ENCODE measurements around the gene DHRS2. TPM values are rescaled to one million over a fixed set of nuclear protein-coding genes. Genes with fewer than 3 reads are reported as not detected.

DHRS2 gene
- total and polyA plus RNA-seq, 4 donors, result 0.88 to 2.0 (median 1.2) TPM

DNA sequence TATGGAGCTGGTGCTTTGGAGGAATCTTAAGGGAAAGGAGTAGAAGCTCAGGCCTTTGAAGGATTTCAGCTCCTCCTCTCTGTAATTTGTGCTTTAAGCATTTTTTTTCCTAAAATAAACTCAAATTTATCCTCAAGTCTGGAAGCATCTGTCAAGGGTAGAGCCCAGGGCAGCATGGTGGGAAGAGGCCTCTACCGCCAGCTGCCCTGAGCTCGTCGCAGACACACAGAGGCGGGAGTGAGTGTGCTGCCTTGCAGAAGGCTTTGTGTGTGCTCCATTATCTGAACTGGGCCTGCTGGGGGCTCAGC lies 9.3 kb downstream of the DHRS2 start:
- Histone ChIP-seq H3K9me3 (ENCODE audit: control insufficient read depth, insufficient read depth, low read length) (no peaks in the 10 kb centered on the region), H3K4me1 (ENCODE audit: control insufficient read depth, insufficient read depth, low read length) (peaks cover 6% of the 10 kb centered on the region), H3K4me3 (ENCODE audit: low read depth, low read length) (no peak overlapping the region), H3K36me3 (ENCODE audit: control insufficient read depth, insufficient read depth, low read length) (no peaks in the 10 kb centered on the region), H3K27ac (ENCODE audit: low read depth, low read length) (no peak overlapping the region), H3K27me3 (ENCODE audit: control insufficient read depth, insufficient read depth, low read length) (no peaks in the 10 kb centered on the region)
- DNase-seq (ENCODE audit: low read depth in 4 of 6, low spot score in 6 of 6), result no peak
- 93% methylated on average over 4 of the region's 4 CpGs for WGBS (ENCODE audit: insufficient coverage)

GRCh38 chr14:23645812-23646647 lies 9.9 kb downstream of the DHRS2 start:
- Histone ChIP-seq H3K36me3 (ENCODE audit: control insufficient read depth, insufficient read depth, low read length) (no peaks in the 10 kb centered on the region), H3K4me1 (ENCODE audit: control insufficient read depth, insufficient read depth, low read length) (peaks cover 3% of the 10 kb centered on the region), H3K27me3 (ENCODE audit: control insufficient read depth, insufficient read depth, low read length) (no peaks in the 10 kb centered on the region), H3K9me3 (ENCODE audit: control insufficient read depth, insufficient read depth, low read length) (no peaks in the 10 kb centered on the region), H3K4me3 (ENCODE audit: low read depth, low read length) (no peak overlapping the region), H3K27ac (ENCODE audit: low read depth, low read length) (no peak overlapping the region)
- WGBS (ENCODE audit: insufficient coverage), result 92% methylated on average over 2 of the region's 9 CpGs
- no peak for DNase-seq (ENCODE audit: low read depth in 4 of 6, low spot score in 6 of 6)

GRCh38 chr14:23646648-23647549 lies 10.7 kb downstream of the DHRS2 start:
- H3K36me3 ChIP-seq (ENCODE audit: control insufficient read depth, insufficient read depth, low read length), result no peaks in the 10 kb centered on the region
- no peak overlapping the region for H3K27ac ChIP-seq (ENCODE audit: low read depth, low read length)
- 92% methylated on average over 5 of the region's 6 CpGs for WGBS (ENCODE audit: insufficient coverage)
- DNase-seq (ENCODE audit: low read depth in 4 of 6, low spot score in 6 of 6), result no peak
- H3K9me3 ChIP-seq (ENCODE audit: control insufficient read depth, insufficient read depth, low read length), result no peaks in the 10 kb centered on the region
- H3K4me3 ChIP-seq (ENCODE audit: low read depth, low read length), result no peak overlapping the region
- no peaks in the 10 kb centered on the region for H3K27me3 ChIP-seq (ENCODE audit: control insufficient read depth, insufficient read depth, low read length)
- H3K4me1 ChIP-seq (ENCODE audit: control insufficient read depth, insufficient read depth, low read length), result no peaks in the 10 kb centered on the region

DNA sequence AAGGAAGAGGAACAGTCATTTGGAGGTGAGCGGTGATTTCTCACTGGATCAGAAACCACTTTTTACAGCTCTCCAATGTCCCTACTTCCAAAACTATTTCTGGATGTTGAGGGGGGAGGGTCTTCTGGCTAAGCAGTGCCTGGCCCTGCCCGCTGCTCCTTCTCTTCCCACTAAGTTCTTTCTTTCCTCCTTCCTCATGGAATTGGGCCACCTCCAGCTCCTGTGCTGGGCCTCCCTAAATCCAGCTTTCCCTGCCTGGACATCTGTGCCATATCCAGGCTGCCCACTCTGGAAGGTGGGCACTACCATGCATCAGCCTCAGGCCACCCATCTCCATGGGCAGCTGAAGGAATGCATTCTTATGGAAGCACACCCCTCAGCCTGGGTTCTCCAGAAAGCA lies 11.5 kb downstream of the DHRS2 start:
- DNase-seq (ENCODE audit: low read depth in 4 of 6, low spot score in 6 of 6), result no peak
- no peak overlapping the region for H3K27ac ChIP-seq (ENCODE audit: low read depth, low read length)
- H3K27me3 ChIP-seq (ENCODE audit: control insufficient read depth, insufficient read depth, low read length), result no peaks in the 10 kb centered on the region
- WGBS (ENCODE audit: insufficient coverage), result no CpG with 5 or more reads among the region's 2 CpGs
- H3K4me3 ChIP-seq (ENCODE audit: low read depth, low read length), result no peak overlapping the region
- no peaks in the 10 kb centered on the region for H3K4me1 ChIP-seq (ENCODE audit: control insufficient read depth, insufficient read depth, low read length)
- H3K9me3 ChIP-seq (ENCODE audit: control insufficient read depth, insufficient read depth, low read length), result no peaks in the 10 kb centered on the region
- no peaks in the 10 kb centered on the region for H3K36me3 ChIP-seq (ENCODE audit: control insufficient read depth, insufficient read depth, low read length)

DNA sequence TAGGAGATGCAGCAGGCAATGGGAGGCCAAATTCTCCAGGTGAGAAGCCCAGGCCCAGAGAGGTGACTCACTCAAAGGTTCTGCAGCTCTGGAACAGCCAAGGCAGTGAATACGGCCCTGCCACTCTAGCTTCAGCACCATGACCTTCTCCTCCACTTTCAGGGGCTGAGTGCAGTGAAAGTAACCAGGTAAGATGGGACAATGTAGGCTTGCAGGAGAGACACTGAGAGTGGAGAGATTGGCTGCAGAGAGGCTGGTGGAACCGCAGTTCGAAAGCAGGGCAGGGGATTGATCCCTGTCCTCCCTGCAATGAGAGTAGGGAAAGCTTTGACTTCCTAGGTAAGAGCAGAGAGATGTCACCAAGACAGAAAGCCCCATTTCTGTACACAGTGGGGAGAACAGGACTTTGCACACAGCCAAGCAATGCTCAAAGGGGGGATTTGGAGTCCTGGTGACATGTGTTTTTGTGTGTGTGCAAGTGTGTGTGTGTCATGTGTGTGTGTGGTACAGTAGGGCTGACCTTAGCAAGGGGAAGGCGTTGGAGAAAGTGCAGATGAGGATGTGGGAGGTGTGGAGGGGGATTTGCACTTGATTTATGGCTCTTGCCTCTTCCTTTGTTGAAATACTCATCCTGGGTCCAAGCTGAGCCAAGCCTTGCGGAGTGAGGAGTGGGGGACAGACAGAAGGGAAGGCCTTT lies 12.7 kb downstream of the DHRS2 start:
- Histone ChIP-seq H3K4me3 (ENCODE audit: low read depth, low read length) (no peak overlapping the region), H3K4me1 (ENCODE audit: control insufficient read depth, insufficient read depth, low read length) (no peaks in the 10 kb centered on the region), H3K36me3 (ENCODE audit: control insufficient read depth, insufficient read depth, low read length) (no peaks in the 10 kb centered on the region), H3K9me3 (ENCODE audit: control insufficient read depth, insufficient read depth, low read length) (no peaks in the 10 kb centered on the region), H3K27me3 (ENCODE audit: control insufficient read depth, insufficient read depth, low read length) (no peaks in the 10 kb centered on the region), H3K27ac (ENCODE audit: low read depth, low read length) (no peak overlapping the region)
- no peak for DNase-seq (ENCODE audit: low read depth in 4 of 6, low spot score in 6 of 6)
- 69% methylated on average over 4 of the region's 5 CpGs for WGBS (ENCODE audit: insufficient coverage)

- Histone ChIP-seq H3K27ac (ENCODE audit: low read depth, low read length) (no peak overlapping the region), H3K4me3 (ENCODE audit: low read depth, low read length) (no peak overlapping the region)
- WGBS (ENCODE audit: insufficient coverage), result 91% methylated on average over 3 of the region's 3 CpGs
Observed at GRCh38 chr14:23650506-23650905, 14.3 kb downstream of the DHRS2 start.

DNA sequence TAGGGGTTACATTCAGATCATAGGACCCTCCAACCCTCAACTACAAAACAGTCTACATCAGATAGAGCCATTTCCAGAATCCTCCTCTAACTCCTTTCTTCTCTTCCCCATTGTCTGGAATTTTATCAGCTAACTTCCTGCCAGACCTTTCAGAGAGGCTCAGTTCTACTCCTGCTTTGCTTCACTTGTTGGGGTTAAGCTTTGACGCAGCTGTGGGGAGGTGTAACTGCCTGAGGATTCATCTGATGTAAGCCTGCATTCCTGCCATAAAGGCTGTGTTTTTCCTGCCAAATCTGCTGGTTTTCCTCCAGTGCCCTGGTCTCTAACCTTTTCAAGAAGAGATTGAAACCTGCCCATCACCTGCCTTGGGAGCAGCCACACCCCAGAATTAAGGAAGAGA lies 16.9 kb downstream of the DHRS2 start:
- Histone ChIP-seq H3K4me3 (ENCODE audit: low read depth, low read length) (no peak overlapping the region), H3K9me3 (ENCODE audit: control insufficient read depth, insufficient read depth, low read length) (no peaks in the 10 kb centered on the region), H3K4me1 (ENCODE audit: control insufficient read depth, insufficient read depth, low read length) (no peaks in the 10 kb centered on the region), H3K27me3 (ENCODE audit: control insufficient read depth, insufficient read depth, low read length) (no peaks in the 10 kb centered on the region), H3K36me3 (ENCODE audit: control insufficient read depth, insufficient read depth, low read length) (no peaks in the 10 kb centered on the region), H3K27ac (ENCODE audit: low read depth, low read length) (no peak overlapping the region)
- WGBS (ENCODE audit: insufficient coverage), result no CpG with 5 or more reads among the region's 1 CpG
- DNase-seq (ENCODE audit: low read depth in 4 of 6, low spot score in 6 of 6), result no peak

More at GRCh38 chr14:23650506-23650905, 14.3 kb downstream of the DHRS2 start:
- Histone ChIP-seq H3K9me3 (ENCODE audit: control insufficient read depth, insufficient read depth, low read length) (no peaks in the 10 kb centered on the region), H3K27me3 (ENCODE audit: control insufficient read depth, insufficient read depth, low read length) (no peaks in the 10 kb centered on the region), H3K36me3 (ENCODE audit: control insufficient read depth, insufficient read depth, low read length) (no peaks in the 10 kb centered on the region), H3K4me1 (ENCODE audit: control insufficient read depth, insufficient read depth, low read length) (no peaks in the 10 kb centered on the region)
- DNase-seq (ENCODE audit: low read depth in 4 of 6, low spot score in 6 of 6), result no peak

DNA sequence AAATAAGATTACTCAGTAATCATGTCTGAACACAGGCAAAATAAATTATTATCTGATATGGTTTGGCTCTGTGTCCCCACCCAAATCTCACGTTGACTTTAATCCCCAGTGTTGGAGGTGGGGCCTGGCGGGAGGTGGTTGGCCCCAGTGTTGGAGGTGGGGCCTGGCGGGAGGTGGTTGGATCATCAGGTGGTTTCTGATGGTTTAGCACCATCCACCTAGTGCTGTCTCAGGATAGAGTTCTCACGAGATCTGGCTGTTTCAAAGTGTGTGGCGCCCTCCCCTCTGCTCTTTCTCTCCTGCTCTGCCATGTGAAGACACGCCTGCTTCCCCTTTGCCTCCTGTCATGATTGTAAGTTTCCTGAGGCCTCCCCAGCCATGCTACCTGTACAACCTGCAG lies 18.1 kb downstream of the DHRS2 start:
- Histone ChIP-seq H3K9me3 (ENCODE audit: control insufficient read depth, insufficient read depth, low read length) (no peaks in the 10 kb centered on the region), H3K4me3 (ENCODE audit: low read depth, low read length) (no peak overlapping the region), H3K4me1 (ENCODE audit: control insufficient read depth, insufficient read depth, low read length) (no peaks in the 10 kb centered on the region), H3K27ac (ENCODE audit: low read depth, low read length) (no peak overlapping the region), H3K36me3 (ENCODE audit: control insufficient read depth, insufficient read depth, low read length) (no peaks in the 10 kb centered on the region), H3K27me3 (ENCODE audit: control insufficient read depth, insufficient read depth, low read length) (no peaks in the 10 kb centered on the region)
- 89% methylated on average over 2 of the region's 6 CpGs for WGBS (ENCODE audit: insufficient coverage)
- DNase-seq (ENCODE audit: low read depth in 4 of 6, low spot score in 6 of 6), result no peak

GRCh38 chr14:23657959-23658470 lies 21.9 kb downstream of the DHRS2 start:
- H3K9me3 ChIP-seq (ENCODE audit: control insufficient read depth, insufficient read depth, low read length), result no peaks in the 10 kb centered on the region
- H3K27ac ChIP-seq (ENCODE audit: low read depth, low read length), result no peak overlapping the region
- H3K4me3 ChIP-seq (ENCODE audit: low read depth, low read length), result no peak overlapping the region
- no peak for DNase-seq (ENCODE audit: low read depth in 4 of 6, low spot score in 6 of 6)
- no peaks in the 10 kb centered on the region for H3K36me3 ChIP-seq (ENCODE audit: control insufficient read depth, insufficient read depth, low read length)
- H3K27me3 ChIP-seq (ENCODE audit: control insufficient read depth, insufficient read depth, low read length), result no peaks in the 10 kb centered on the region
- WGBS (ENCODE audit: insufficient coverage), result 87% methylated on average over 3 of the region's 10 CpGs
- H3K4me1 ChIP-seq (ENCODE audit: control insufficient read depth, insufficient read depth, low read length), result peaks cover 13% of the 10 kb centered on the region
